Panc1 (cell line): ENCODE results near the gene SGMS1. TPM values are rescaled to one million over a fixed set of nuclear protein-coding genes. Genes with fewer than 3 reads are reported as not detected.

ENCODE experiments used
- ATAC-seq: fragments of 200-7000 bp; cut with Tn5 transposase; 2 replicates; pipeline ENCODE4 v1.9.1; 2020; ENCODE audit warnings: mild to moderate bottlenecking, moderate library complexity
- BruUV-seq: library from RNA; stranded (reverse); fragments of 400-500 nt; replicated peaks from 2 replicates; lab custom pipeline; 2021; lab: Mats Ljungman, UMichigan
- CTCF ChIA-PET: fragments of 300-600 bp; sonication (Branson Sonifier 250); formaldehyde crosslinking; loops from one replicate; lab custom pipeline; 2022; ENCODE audit warnings: antibody characterized with exemption; lab: Charles Lee
- POLR2A ChIA-PET: fragments of 300-600 bp; sonication (Branson Sonifier 250); formaldehyde crosslinking; loops from one replicate; lab custom pipeline; 2022; ENCODE audit warnings: antibody characterized with exemption; lab: Charles Lee
- DNase-seq: peaks from one replicate; pipeline ENCODE4 v3.0.0-alpha.2; 2010; ENCODE audit warnings: low read depth, low spot score
- H3K27ac ChIP-seq: 2 replicates; pipeline ENCODE4 v1.5.1; 2011; ENCODE audit warnings: mild to moderate bottlenecking, low read length, inconsistent platforms
- H3K27me3 ChIP-seq: fragments of 200-500 bp; sonication (Bioruptor generic); 2 replicates; pipeline ENCODE4 v1.6.0; 2014; ENCODE audit warnings: low read length, inconsistent platforms; ENCODE audit not compliant: control insufficient read depth, insufficient read depth
- H3K36me3 ChIP-seq: fragments of 200-500 bp; sonication (Bioruptor generic); 2 replicates; pipeline ENCODE4 v1.5.1; 2014; ENCODE audit warnings: inconsistent platforms, mild to moderate bottlenecking, low read length, moderate library complexity; ENCODE audit not compliant: control insufficient read depth, insufficient read depth
- H3K4me1 ChIP-seq: 2 replicates; pipeline ENCODE4 v1.5.1; 2011; ENCODE audit warnings: inconsistent platforms, mild to moderate bottlenecking, low read length, moderate library complexity; ENCODE audit not compliant: control insufficient read depth, insufficient read depth
- H3K4me3 ChIP-seq, 2 experiments: 2 replicates each; pipeline ENCODE4 v1.5.1; 2011 to 2012; ENCODE audit warnings: low read depth in 2 of 2, low read length in 2 of 2, mild to moderate bottlenecking in 2 of 2, inconsistent platforms in 1 of 2, moderate library complexity in 1 of 2
- H3K9me3 ChIP-seq: fragments of 200-500 bp; sonication (Bioruptor generic); 2 replicates; pipeline ENCODE4 v1.5.1; 2014; ENCODE audit warnings: low read depth, mild to moderate bottlenecking, inconsistent platforms, low read length, moderate library complexity; ENCODE audit not compliant: control insufficient read depth, insufficient read depth
- POLR2AphosphoS5 ChIP-seq: IDR thresholded peaks from 2 replicates; pipeline ENCODE4 v1.6.1; 2012; ENCODE audit warnings: mild to moderate bottlenecking, low read depth, low read length, moderate library complexity
- REST ChIP-seq, 2 experiments: IDR thresholded peaks; 2 replicates each; pipeline ENCODE4 v1.6.1; 2011 to 2012; ENCODE audit warnings: low read depth in 2 of 2, control low read depth in 1 of 2, low read length in 1 of 2, mild to moderate bottlenecking in 1 of 2, moderate library complexity in 1 of 2; ENCODE audit not compliant: insufficient read depth in 1 of 2
- SIN3A ChIP-seq: IDR thresholded peaks from 2 replicates; pipeline ENCODE4 v1.6.1; 2012; ENCODE audit warnings: low read depth, mild to moderate bottlenecking, low read length, moderate library complexity, borderline replicate concordance; ENCODE audit not compliant: insufficient read depth
- TCF7L2 ChIP-seq: IDR thresholded peaks from 2 replicates; pipeline ENCODE4 v1.6.1; 2011; ENCODE audit warnings: mild to moderate bottlenecking, low read depth, low read length, inconsistent platforms
- in situ Hi-C: cut with HindIII; loops from 2 replicates; pipeline ENCODE4 v1.10.0; 2016; ENCODE audit warnings: low sequenced_read_pairs, low pct_unique_long_range_greater_than_20kb
- intact Hi-C: fragments of 100-400 bp; cut with micrococcal nuclease; formaldehyde crosslinking; loops from one replicate; pipeline ENCODE4 v1.10.0; 2022; ENCODE audit not compliant: unreplicated experiment
- total RNA-seq: library from RNA; stranded (reverse); gene quantifications from one replicate; pipeline ENCODE4 v1.2.1, GENCODE V29; 2021; ENCODE audit not compliant: unreplicated experiment
- TF ChIP-seq, protein P1 (sequence below): fragments of 450-650 bp; IDR thresholded peaks from 2 replicates; pipeline ENCODE4 v1.5.1; 2017; ENCODE audit warnings: mild to moderate bottlenecking

SGMS1 gene
- total RNA-seq, 1 experiment from 2014 or later = 22.0 TPM

DNA sequence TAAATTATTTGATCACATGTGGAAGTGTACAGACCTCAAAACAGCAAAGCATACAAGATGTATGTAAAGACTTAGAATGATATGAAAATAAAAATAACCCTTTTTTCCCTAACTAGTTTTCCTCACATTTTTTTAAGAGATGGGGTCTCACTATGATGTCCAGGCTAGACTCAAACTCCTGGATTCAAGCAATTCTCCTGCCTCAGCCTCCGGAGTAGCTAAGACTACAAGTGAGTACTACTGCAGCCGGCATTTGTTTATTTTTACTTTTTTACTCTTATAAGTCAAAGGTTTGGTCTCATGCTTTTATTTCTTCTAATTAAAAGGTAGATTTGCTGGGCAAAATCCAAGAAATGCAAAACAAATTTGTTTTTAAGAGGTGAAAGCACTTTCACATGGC, 248.0 kb downstream of the SGMS1 start:
- BruUV-seq = no TSS peak
- TF ChIP-seq, protein P1, sequence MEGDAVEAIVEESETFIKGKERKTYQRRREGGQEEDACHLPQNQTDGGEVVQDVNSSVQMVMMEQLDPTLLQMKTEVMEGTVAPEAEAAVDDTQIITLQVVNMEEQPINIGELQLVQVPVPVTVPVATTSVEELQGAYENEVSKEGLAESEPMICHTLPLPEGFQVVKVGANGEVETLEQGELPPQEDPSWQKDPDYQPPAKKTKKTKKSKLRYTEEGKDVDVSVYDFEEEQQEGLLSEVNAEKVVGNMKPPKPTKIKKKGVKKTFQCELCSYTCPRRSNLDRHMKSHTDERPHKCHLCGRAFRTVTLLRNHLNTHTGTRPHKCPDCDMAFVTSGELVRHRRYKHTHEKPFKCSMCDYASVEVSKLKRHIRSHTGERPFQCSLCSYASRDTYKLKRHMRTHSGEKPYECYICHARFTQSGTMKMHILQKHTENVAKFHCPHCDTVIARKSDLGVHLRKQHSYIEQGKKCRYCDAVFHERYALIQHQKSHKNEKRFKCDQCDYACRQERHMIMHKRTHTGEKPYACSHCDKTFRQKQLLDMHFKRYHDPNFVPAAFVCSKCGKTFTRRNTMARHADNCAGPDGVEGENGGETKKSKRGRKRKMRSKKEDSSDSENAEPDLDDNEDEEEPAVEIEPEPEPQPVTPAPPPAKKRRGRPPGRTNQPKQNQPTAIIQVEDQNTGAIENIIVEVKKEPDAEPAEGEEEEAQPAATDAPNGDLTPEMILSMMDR = no peak
- TF ChIP-seq POLR2AphosphoS5 (no peak), REST (IDR thresholded peaks at IDR 0.05; ENCODE audit: insufficient read depth in 1 of 2, low read depth in 2 of 2, low read length in 1 of 2) (no peak), SIN3A (no peak), TCF7L2 (no peak)
- Histone ChIP-seq H3K4me3 (no peak overlapping the region), H3K9me3 (no peaks in the 10 kb centered on the region), H3K27me3 (no peaks in the 10 kb centered on the region), H3K27ac (no peak overlapping the region), H3K36me3 (no peaks in the 10 kb centered on the region), H3K4me1 (no peaks in the 10 kb centered on the region)
- DNase-seq (no peak), ATAC-seq (no peak)
- ChIA-PET POLR2A (no interaction called here), CTCF (no interaction called here)
- intact Hi-C loops = no loop called here
- in situ Hi-C loops = no loop called here

DNA sequence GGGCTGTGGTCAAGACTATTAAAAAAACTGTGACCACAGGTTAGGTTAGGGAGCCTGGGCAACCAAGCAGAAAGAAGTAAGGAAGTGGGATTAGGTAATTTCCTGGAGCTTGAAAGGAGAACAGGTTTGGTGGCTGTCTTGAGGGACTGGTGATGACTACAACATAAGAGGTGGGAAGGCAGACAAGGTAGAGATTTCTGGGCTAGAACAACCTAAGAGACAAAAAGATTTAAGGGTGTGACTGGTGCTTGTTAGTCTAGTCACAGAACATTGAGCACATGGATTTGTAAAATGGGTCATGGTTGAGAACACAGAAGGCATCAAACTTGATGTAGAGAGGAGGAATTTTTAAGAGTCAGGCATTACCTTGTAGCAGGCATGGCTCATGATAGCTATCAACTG, 248.7 kb downstream of the SGMS1 start:
- no TSS peak for BruUV-seq
- ChIA-PET POLR2A (no interaction called here), CTCF (no interaction called here)
- intact Hi-C loops = no loop called here
- in situ Hi-C loops = no loop called here
- Histone ChIP-seq H3K36me3 (no peaks in the 10 kb centered on the region), H3K27ac (no peak overlapping the region), H3K4me1 (no peaks in the 10 kb centered on the region), H3K27me3 (no peaks in the 10 kb centered on the region), H3K4me3 (no peak overlapping the region), H3K9me3 (no peaks in the 10 kb centered on the region)
- no peak for TF ChIP-seq POLR2AphosphoS5
- no peak for TF ChIP-seq REST (IDR thresholded peaks at IDR 0.05; ENCODE audit: insufficient read depth in 1 of 2, low read depth in 2 of 2, low read length in 1 of 2)
- no peak for TF ChIP-seq TCF7L2
- TF ChIP-seq, protein P1 = no peak
- TF ChIP-seq SIN3A = no peak
- DNase-seq = no peak
- no peak for ATAC-seq
